SK-N-MC (cell line): ENCODE measurements around the gene CD248.

Source experiments
- EZH2 ChIP-seq: fragments of 200-600 bp; sonication (generic); IDR thresholded peaks from one replicate; pipeline ENCODE4 v1.6.1; 2017; ENCODE audit warnings: antibody characterized with exemption
- FOXP2 ChIP-seq: optimal IDR thresholded peaks from 2 replicates; pipeline ENCODE3; 2011; ENCODE audit warnings: mild to moderate bottlenecking, moderate library complexity; ENCODE audit not compliant: insufficient read depth; ENCODE audit errors: extremely low read length, control extremely low read depth
- POLR2AphosphoS5 ChIP-seq: IDR thresholded peaks from 2 replicates; pipeline ENCODE4 v1.6.1; 2012; ENCODE audit warnings: mild to moderate bottlenecking, low read depth, low read length, borderline replicate concordance

DNA sequence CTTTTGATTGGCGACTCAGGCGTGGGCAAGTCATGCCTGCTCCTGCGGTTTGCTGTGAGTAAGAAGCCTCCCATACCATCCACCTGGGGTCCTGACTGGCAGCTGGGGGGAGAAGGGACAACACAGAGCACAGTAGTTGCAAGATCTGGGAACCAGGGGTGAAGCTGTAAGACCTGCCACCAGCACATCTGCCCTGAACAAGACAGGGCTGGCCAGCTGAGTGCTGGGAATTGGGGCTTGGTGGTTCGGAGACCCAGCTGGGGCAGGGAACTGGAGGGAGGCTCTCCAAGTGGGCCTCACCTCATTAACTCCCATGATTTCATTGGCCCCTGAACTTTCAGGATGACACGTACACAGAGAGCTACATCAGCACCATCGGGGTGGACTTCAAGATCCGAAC is 45.0 kb downstream of the CD248 start:
- TF ChIP-seq EZH2 (no peak), POLR2AphosphoS5 (no peak), FOXP2 (no peak)
